Retinal pigment epithelial cell (primary cell): Measurements from ENCODE around the gene EMX2.

ENCODE experiments used
- DNase-seq: peaks from one replicate; pipeline ENCODE4 v3.0.0-alpha.2; 2010; ENCODE audit warnings: low read depth
- H3K4me3 ChIP-seq: 2 replicates; pipeline ENCODE4 v1.5.1; 2011; ENCODE audit warnings: mild to moderate bottlenecking, low read length, control low read depth, moderate library complexity
- CTCF ChIP-seq: conservative IDR thresholded peaks from 2 replicates; pipeline ENCODE4 v1.5.1; 2011; ENCODE audit warnings: low read depth, low read length, control low read depth, inconsistent platforms

Gene EMX2

GRCh38 chr10:117511601-117512390 is 30.8 kb upstream of the EMX2 start:
- no peak overlapping the region for H3K4me3 ChIP-seq
- DNase-seq: no peak
- TF ChIP-seq CTCF: no peak

- TF ChIP-seq CTCF: no peak
- no peak overlapping the region for H3K4me3 ChIP-seq
- no peak for DNase-seq
These were observed 27.6 kb upstream of the EMX2 start for GRCh38 chr10:117514971-117515370.

GRCh38 chr10:117516681-117517080 is 25.9 kb upstream of the EMX2 start:
- no peak for DNase-seq

GRCh38 chr10:117518246-117518645 is 24.3 kb upstream of the EMX2 start:
- no peak overlapping the region for H3K4me3 ChIP-seq
- no peak for DNase-seq
- no peak for TF ChIP-seq CTCF

More at GRCh38 chr10:117516681-117517080, 25.9 kb upstream of the EMX2 start:
- TF ChIP-seq CTCF: no peak
- no peak overlapping the region for H3K4me3 ChIP-seq

- no peak overlapping the region for H3K4me3 ChIP-seq
- no peak for TF ChIP-seq CTCF
- no peak for DNase-seq
These were observed 23.3 kb upstream of the EMX2 start for GRCh38 chr10:117519286-117519685.

GRCh38 chr10:117519879-117520278 is 22.7 kb upstream of the EMX2 start:
- no peak overlapping the region for H3K4me3 ChIP-seq
- DNase-seq: no peak
- no peak for TF ChIP-seq CTCF

GRCh38 chr10:117530791-117531190 is 11.8 kb upstream of the EMX2 start:
- TF ChIP-seq CTCF: no peak
- no peak for DNase-seq
- H3K4me3 ChIP-seq: no peak overlapping the region
